ACHN (cell line): ENCODE results near the gene CADPS2.
"Not testable (repeated sequence)": the region's sequence is repeated elsewhere in the genome, so short reads cannot be mapped to it uniquely, and the experiment has no call there.

Experiments used
- DNase-seq: peaks from one replicate; pipeline ENCODE4 v3.0.0-alpha.2; 2015
- in situ Hi-C: cut with HindIII; loops from 2 replicates; pipeline ENCODE4 v1.10.0; 2017; ENCODE audit warnings: low sequenced_read_pairs, low pct_ligation_motif_present, low pct_unique_long_range_greater_than_20kb

CADPS2 gene

DNA sequence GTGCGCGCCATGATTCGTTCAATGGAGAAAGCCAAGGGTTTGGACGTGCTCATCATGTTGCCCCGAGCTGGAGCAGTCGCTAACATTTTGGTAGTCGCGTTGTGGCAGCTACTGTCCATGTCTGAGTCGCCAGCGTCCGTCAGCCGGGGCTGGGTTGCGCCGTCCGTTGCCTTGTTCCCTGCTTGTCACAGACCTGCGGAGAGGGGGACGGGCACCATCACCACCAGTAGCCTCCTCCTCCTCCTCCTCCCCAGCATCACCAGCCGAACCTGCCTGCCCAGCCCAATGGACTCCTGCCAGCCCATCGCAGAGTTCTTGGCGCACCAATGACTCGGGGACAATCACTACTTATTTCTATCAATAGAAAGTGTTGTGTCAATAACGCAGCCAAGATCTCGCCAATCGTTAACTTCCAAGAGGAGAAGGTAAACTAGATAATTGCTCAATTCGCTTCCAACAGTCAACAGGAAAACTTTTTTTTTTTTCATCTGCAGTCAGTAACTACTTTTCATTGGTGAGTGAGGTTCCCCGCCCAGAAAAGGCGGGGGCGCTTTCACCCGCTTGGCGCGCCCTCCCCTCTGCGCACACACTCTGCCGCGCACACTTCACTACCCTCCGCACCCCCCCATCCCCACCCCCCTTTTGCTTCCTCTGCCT, 581.8 kb downstream of the CADPS2 start, which contains the start of gene FEZF1:
Gene FEZF1, minus strand, starts transcription at position 432 of the 657 bp plus-strand sequence. Its CDS starts 313 bp downstream, at position 119.
- DNase-seq, result peak; percentile 51
- in situ Hi-C loops, result no loop called here

DNA sequence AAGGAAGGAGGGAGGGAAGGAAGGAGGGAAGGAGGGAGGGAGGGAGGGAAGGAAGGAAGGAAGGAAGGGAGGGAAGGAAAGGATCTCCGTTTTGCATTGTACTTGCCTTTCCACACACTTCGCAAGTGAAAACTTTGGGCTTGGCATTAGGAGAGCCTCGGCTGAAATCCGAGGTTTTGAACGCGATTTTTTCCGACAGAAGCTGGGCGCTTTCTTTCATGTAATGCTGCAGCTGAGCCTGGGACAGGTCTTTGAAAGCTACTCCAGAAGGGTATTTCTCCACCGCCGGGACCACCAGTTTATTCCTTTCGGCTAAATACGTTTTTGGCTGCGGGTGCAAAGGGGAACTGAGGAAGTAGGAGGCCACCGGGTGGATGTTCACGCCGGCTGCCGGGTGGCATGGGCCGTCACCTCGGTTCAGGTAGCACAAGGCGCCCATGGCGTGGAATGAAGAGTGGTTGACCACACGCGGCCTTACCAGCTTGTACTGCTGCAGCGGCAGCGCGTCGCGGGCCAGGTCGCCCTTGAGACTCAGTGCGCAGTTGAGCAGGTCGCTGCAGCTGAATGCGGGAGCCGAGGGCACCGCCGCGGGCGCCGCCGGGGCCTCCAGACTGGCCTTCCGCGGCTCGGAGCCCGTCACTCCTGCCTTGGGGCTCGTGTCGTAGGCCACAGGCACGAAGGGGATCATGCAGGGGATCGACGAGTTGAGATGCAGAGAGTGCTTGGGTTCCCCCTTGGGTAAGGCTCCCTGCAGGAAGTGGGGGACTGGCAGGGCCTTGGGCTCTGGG, 582.5 kb downstream of the CADPS2 start:
- in situ Hi-C loops, result no loop called here
- DNase-seq, result no peak

DNA sequence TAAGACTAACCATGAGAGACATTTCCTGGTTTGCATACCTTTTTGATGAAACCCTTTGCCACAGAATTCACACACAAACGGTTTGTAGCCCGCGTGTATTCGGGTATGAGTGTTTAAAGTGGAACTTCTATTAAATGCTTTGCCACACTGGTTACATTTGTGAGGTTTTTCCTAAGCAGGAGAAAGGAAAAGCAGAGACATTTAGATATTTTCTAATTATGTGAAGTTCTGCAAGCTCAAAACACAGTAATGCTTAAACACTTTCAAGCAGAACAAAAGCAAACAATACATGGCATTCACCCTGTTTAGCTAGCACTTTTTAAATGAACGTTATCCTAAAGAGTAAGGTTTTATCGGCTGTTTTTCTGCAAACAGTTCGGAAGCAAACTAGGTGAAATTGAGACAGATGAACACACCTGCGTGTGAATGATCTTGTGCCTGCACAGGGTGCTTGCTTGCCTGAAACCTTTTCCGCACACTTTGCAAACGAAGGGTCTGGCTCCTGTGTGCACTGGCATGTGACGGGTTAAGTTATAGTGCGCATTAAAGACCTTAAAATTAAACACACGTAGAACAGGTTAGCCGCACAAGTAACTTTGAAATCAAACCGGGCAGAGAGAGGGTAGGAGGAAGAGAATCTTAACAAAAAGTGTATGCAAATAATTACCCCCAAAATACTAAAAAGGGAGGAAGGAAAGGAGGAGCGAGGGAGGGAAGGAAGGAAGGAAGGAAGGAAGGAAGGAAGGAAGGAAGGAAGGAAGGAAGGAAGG, 583.3 kb downstream of the CADPS2 start:
- in situ Hi-C loops, result no loop called here
- DNase-seq, result no peak

DNA sequence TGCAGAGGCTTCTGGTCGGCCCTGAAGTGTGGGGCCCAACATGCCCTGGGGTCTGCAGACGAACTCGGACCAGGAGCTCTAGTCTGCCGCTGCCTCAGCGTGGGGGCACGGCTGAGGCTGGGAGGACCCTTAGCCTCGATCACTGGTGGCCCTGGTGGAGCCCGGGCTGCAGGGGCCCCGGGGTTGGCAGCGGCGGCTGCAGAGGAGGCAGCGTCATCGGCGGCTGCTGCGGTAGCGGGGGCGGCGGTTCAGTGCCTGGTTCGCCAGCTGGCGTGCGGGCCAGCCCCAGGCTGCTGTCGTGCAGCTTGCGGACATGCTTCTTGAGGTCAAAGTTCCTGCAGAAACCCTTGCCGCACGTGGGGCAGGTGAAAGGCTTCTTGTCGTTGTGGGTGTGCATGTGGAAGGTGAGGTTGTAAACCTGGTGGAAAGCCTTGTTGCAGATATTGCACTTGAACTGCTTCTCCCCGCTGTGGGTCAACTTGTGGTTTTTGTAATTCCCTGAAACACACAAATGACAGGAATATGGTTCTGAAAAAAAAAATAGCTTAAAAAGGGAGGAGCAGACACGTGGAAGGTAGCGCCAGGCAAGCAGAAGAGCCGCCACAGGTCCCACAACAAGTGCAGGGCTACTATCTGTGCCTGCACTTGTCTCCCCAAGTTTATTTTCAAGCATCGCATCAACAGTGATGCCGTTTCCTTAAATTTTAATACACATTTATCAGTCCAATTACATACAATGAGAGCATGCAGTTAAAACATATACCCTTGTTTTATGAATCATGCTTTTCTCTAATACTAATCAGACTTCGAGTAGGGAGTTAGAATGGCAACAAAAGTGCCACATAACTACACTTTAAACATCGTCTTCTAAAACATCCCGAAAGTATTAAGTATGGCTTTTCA, 584.2 kb downstream of the CADPS2 start:
- in situ Hi-C loops, result no loop called here

DNA sequence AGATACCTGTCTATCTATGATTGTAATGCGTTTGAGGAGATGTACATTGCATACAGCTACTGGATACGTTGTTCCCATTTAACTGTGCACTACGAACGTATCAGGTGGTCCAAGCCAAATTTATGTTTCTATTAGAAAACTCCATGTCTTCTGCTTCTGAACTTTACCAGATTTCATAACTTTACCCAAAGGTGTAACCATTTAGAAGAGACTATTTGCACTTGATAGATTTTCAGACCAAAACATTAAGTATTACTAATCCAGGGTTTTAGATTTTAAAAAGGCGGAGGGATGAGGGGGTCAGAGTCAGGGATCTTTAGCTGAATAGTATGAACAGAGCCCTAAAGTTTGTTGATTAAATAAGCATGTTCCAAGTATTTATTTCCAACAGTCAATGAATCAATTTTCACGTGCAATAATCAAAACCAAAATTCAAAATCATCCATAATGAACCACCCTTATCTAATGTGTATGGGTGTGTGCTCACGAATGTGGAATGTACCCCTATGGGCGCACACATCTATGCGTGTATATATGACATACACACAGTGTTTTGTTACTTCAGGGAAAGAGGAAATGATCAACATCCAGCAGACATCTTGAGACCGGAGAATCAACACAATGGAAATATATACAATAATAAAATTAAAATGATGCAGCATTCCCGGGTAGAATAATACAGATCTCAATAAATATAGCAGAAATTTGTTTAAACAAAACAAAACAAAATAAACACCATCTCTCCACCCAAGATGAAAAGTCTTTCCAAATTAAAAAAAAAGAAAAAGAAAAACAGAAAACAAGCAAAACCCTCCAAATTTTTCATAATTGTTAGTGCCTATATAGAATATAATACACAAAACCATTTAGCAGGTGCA, 585.1 kb downstream of the CADPS2 start:
- in situ Hi-C loops, result no loop called here

More for the DNA sequence above, 584.2 kb downstream of the CADPS2 start:
- no peak for DNase-seq

DNA sequence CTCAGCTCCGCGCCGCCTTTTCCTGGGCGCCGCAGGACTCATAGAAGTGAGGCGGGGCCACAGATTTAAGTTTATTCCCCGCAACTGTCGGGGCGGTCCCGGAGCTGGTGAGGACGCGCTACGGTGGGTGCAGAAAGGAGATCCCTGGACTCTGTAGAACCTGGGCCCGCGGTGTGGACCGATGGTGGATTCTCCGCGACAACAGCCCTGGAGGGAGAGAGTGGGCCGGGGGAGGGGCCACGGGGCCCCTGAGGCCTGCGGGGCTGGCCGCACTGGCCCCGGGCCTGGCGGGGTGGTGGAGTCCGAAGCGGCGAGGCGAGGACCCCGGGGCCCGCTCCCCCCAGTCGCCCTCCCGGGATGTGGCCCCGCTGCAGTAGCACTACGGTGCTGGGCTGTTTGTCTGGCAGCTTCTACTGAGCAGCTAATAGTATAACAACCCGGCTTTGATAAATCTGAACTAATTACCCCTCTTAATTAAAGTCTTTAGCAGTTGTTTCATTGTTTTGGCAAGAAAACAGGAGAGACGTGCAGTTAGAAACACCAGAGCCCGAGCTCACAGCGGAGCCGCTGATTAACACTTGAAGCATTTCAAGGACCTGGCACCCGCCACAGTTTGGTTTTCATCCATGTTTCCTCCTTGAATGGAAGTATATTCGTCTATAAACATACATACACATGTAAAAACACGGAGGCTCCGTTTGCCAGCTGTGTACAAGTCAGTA, 585.9 kb downstream of the CADPS2 start:
- peak; percentile 34 for DNase-seq
- in situ Hi-C loops, result no loop called here

More for the DNA sequence above, 585.1 kb downstream of the CADPS2 start:
- no peak for DNase-seq

DNA sequence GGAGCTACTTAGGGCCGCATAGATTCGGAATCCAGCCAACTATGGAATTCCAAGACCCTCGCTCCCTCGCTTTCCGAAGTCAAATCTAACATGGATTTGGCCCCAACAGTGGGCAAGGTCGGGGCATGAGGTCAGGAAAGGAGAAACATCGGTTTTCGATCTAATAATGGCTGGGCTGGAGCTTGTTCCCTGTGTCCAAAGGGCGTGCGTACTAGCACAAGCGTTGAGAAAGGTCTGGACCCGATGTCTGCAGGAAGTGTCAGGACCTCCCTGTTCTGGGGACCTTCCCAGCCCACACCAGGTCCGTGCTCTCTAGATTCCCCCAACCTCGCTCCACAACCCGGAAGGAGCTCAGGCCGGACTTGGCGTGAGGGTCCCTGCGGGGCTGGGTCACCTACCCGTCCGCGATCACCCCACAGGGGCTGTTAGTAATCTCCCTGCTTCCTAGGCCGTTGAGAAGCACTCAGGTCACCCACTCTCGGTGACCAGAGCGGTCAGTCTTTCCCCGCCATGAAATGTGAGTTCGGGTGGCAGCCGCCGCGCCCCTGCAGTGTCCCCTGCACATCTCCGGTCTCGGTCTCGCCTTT, 586.5 kb downstream of the CADPS2 start:
- no peak for DNase-seq
- in situ Hi-C loops, result no loop called here

DNA sequence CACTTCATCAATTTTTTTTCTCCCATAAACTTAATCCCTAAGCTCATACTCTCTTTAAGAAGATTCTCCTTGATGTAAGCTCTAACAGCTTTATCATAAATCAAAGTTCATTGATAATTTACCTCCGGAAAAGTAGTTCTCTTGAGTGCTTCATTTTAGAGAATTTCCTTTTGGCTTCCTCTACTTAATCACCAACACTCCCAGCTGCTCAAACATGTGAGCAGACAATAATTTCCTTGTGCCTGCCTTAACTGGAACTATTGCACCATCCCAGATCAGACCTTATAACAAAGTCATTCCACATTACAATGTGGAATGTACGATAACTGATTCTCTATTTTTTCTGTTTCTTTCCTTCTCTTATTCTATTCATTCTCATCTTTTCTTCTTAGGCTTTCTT, 587.6 kb downstream of the CADPS2 start:
- in situ Hi-C loops, result no loop called here
- no peak for DNase-seq

DNA sequence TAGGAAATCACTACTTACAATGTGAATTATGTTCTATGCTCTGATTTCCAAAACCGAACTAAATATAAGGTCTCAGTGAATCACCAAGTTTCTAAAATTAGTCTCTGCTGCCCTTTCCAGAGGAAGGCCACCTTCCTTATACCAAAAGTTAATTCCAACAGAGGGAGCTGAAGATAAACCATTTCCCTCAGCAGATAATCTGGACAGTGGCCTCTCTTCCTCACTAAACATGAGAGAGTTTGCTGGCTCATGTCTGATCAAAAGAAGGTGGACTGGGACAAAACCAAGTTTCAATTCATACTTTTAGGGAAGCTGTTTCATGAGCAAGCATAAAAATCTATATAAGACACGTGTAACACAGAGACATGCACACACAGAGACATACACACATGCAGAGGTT, 588.1 kb downstream of the CADPS2 start:
- in situ Hi-C loops, result no loop called here
- no peak for DNase-seq

DNA sequence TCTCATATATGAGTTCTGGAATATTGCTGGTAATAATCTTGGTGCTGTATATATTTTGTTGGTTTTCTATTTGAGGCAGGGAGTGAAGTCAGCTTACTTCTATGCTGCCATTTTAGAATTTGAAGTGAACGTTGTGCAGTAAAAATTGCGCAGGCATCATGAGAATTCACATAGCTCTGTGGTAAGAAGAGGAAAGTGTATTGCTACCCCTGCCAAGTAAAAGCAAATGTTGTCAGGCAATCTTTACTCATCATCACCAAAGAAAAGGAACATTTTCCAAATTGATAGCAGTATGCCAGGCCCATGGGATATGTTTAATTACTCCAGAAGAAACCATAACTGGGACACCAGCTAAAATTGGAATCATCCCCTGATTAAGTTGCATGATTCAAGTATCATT, 595.1 kb downstream of the CADPS2 start:
- no peak for DNase-seq
- in situ Hi-C loops, result no loop called here

DNA sequence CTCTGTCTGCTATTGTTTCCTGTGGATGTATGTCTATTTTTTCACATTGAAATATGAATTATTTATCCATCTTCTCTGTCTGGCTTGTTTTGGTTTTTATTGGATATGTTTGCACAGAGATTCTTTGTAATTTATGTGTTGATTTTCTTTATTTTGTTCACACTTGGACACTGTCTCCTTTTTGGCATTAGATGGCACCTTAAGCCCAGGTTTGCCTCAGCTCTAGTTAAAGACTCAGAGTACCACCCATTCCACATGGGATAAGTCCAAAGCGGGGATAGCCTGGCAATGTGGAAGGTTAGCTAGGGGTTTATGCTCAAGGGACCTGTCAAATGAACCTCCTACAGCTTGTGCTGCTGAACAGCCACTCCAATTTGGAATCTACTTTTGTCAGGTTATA, 595.8 kb downstream of the CADPS2 start:
- no peak for DNase-seq
- in situ Hi-C loops, result no loop called here

DNA sequence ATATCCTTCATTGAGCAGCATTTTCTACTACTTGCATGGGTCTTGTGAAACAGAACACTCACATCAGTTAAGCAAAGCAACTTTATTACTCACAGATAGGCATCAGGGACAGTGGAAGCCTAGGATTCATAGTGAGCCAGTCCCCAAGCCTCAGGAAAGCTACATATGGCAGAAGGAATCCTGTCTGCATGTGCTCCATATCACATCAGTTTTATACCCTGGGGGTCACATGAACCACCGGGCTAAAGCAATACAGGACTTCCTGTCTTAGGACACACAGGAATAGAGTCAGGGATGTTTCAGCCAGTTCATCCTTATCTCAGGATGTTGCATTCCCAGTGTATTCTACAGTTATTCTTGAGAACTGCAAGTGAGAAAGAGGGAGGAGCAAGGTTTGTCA, 596.8 kb downstream of the CADPS2 start:
- DNase-seq, result no peak
- in situ Hi-C loops, result no loop called here

DNA sequence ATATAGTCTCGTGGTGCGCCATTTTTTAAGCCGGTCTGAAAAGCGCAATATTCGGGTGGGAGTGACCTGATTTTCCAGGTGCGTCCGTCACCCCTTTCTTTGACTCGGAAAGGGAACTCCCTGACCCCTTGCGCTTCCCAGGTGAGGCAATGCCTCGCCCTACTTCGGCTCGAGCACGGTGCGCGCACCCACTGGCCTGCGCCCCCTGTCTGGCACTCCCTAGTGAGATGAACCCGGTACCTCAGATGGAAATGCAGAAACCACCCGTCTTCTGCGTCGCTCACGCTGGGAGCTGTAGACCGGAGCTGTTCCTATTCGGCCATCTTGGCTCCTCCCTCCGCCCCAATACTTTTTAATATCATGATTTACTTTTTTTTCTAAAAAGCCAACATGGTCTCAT, 601.7 kb downstream of the CADPS2 start:
- in situ Hi-C loops, DNase-seq: not testable (repeated sequence)

DNA sequence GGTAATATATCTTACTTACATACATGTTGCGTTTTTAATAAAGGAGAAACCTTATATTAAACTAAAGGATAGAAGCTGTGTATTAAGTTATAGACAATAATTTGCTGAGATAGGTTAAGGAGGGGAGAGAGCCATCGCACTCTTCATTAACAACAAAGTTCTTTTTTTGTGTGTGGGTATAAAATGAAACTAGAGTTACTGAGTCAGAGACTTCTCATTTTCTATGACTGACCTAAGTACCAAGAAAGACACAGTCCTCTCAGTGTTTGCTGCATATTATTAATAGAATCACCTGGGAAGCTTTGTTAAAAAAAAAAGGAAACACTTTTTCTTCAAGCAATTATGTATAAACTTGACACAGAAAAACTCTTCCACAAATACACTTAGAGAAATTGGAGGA, 613.1 kb downstream of the CADPS2 start:
- in situ Hi-C loops, result no loop called here
- DNase-seq, result no peak

DNA sequence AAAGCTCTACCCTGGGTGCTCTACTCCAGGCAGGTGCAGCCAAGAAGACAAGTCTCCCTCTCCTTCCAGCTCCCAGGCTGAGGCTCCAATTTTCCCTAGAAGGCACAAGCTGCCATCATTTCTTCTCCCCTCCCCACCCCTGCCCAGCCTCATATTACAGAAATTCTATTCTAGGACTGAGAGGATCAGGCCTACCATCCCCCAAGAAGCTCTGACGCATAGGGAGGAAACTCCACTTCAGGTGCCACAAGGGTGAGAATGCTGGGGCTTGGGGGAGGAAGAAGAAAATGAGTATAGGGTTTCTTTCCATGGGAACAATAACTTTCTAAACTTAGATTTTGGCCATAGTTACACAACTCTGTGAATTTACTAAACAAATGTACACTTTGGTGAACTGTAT, 617.0 kb downstream of the CADPS2 start:
- DNase-seq, result no peak
- in situ Hi-C loops, result no loop called here
